Esophagus squamous epithelium (tissue), 5 donors: ENCODE data around the gene MS4A4A. TPM values are rescaled to one million over a fixed set of nuclear protein-coding genes. Genes with fewer than 3 reads are reported as not detected.
"Not testable (repeated sequence)": the region's sequence is repeated elsewhere in the genome, so short reads cannot be mapped to it uniquely, and the experiment has no call there.

ENCODE experiments used
- DNase-seq: peaks from one replicate; lab custom pipeline; 2025; lab: John Stamatoyannopoulos, UW
- H3K27ac ChIP-seq, 4 donors: fragments of 200-600 bp; sonication (generic); one replicate each; pipeline ENCODE4 v1.5.1; 2016 to 2019; ENCODE audit warnings: mild to moderate bottlenecking in 1 of 4
- H3K27me3 ChIP-seq, 4 donors: fragments of 200-600 bp; sonication (generic); 1 replicate in 3 of 4; 2 replicates in 1 of 4; pipeline versions ENCODE4 v1.5.1 to v1.6.0; 2017 to 2021; ENCODE audit warnings: antibody characterized with exemption in 1 of 4
- H3K36me3 ChIP-seq, 3 donors: fragments of 200-600 bp; sonication (generic); one replicate each; pipeline ENCODE4 v1.5.1; 2016 to 2019
- H3K4me1 ChIP-seq, 3 donors: fragments of 200-600 bp; sonication (generic); one replicate each; pipeline ENCODE4 v1.5.1; 2017 to 2019
- H3K4me3 ChIP-seq, 4 donors: fragments of 200-600 bp; sonication (generic); 1 replicate in 3 of 4; 2 replicates in 1 of 4; pipeline ENCODE4 v1.5.1; 2016 to 2019; ENCODE audit warnings: mild to moderate bottlenecking in 2 of 4, moderate library complexity in 1 of 4
- H3K9me3 ChIP-seq, 3 donors: fragments of 200-600 bp; sonication (generic); one replicate each; pipeline ENCODE4 v1.5.1; 2016 to 2019
- POLR2A ChIP-seq, 4 donors: fragments of 450-650 bp; IDR thresholded peaks; one replicate each; pipeline ENCODE4 v1.6.1; 2017; ENCODE audit warnings: antibody characterized with exemption in 4 of 4, mild to moderate bottlenecking in 4 of 4, moderate library complexity in 3 of 4
- WGBS, 2 donors: methylation state at CpG; one replicate each; pipeline ENCODE4 v1.1.5; 2018; 5-methylcytosine and 5-hydroxymethylcytosine counted together
- intact Hi-C: fragments of 100-400 bp; cut with DNase I; formaldehyde crosslinking; loops from one replicate; pipeline ENCODE4 v1.15.0; 2022
- total RNA-seq, 4 donors: library from RNA; depleted of rRNA; stranded (reverse); fragments of >200 nt; gene quantifications; one replicate each; pipeline ENCODE4 v1.1.0, GENCODE V29; 2016
- TF ChIP-seq, protein P1 (sequence below), 6 experiments: fragments of 450-650 bp in 4 of 6; fragments of 200-600 bp in 2 of 6; sonication (generic) in 2 of 6; IDR thresholded peaks; one replicate each; pipeline ENCODE4 v1.5.1; 2016 to 2019; ENCODE audit warnings: antibody characterized with exemption in 6 of 6, mild to moderate bottlenecking in 4 of 6, moderate library complexity in 4 of 6
- donor health status: DM: yes; HTN: yes; CAD: no.

MS4A4A gene
- total RNA-seq, 4 donors from 2014 or later: 0.42 to 32.0 (median 8.3) TPM

DNA sequence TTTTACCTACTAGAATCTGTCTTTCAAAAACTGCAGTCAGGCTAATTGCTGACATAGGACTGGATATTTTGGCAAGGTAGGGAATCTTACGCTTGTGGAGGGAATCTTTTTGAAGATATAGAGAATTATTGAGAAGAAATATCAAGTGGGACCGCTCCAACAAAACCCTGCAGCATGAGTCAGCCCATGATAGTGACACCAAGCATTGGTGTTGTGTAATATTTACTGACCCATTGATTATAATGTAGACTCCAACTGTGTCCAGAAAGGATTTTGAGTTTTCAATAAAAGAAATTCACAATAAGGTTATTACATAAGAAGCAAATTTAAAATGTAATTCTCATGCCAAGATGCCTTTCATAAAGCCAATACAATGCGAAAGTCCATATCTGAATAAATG lies 20.7 kb downstream of the MS4A4A start:
- intact Hi-C loops: no loop called here
- WGBS, 2 donors: 60 to 71% methylated on average over 3 of the region's 3 CpGs
- Histone ChIP-seq H3K4me3 (no peak overlapping the region), H3K4me1 (no peaks in the 10 kb centered on the region), H3K9me3 (no peaks in the 10 kb centered on the region), H3K27ac (no peak overlapping the region), H3K36me3 (no peaks in the 10 kb centered on the region), H3K27me3 (no peaks in the 10 kb centered on the region)
- TF ChIP-seq POLR2A (IDR thresholded peaks at IDR 0.05): no peak
- TF ChIP-seq, protein P1, sequence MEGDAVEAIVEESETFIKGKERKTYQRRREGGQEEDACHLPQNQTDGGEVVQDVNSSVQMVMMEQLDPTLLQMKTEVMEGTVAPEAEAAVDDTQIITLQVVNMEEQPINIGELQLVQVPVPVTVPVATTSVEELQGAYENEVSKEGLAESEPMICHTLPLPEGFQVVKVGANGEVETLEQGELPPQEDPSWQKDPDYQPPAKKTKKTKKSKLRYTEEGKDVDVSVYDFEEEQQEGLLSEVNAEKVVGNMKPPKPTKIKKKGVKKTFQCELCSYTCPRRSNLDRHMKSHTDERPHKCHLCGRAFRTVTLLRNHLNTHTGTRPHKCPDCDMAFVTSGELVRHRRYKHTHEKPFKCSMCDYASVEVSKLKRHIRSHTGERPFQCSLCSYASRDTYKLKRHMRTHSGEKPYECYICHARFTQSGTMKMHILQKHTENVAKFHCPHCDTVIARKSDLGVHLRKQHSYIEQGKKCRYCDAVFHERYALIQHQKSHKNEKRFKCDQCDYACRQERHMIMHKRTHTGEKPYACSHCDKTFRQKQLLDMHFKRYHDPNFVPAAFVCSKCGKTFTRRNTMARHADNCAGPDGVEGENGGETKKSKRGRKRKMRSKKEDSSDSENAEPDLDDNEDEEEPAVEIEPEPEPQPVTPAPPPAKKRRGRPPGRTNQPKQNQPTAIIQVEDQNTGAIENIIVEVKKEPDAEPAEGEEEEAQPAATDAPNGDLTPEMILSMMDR (IDR thresholded peaks at IDR 0.05): no peak
- DNase-seq: no peak

DNA sequence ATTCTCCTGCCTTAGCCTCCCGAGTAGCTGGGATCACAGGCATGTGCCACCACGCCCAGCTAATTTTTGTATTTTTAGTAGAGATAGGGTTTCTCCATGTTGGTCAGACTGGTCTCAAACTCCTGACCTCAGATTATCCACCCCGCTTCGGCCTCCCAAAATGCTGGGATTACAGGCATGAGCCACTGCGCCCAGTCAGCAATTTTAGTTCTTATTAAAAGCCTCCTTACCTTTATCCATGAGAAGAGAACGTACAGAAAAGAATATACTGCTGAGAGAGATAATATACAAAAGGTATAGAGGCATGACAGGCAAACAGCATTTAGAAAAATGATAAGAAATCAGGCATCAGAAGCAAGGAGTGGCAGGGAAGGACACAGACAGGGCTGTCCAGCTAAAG lies 21.4 kb downstream of the MS4A4A start:
- DNase-seq, H3K27ac ChIP-seq, H3K9me3 ChIP-seq, H3K4me1 ChIP-seq, intact Hi-C loops, H3K36me3 ChIP-seq, H3K4me3 ChIP-seq, H3K27me3 ChIP-seq: not testable (repeated sequence)
- 74 to 83% methylated on average over 5 to 6 of the region's 6 CpGs for WGBS, 2 donors

DNA sequence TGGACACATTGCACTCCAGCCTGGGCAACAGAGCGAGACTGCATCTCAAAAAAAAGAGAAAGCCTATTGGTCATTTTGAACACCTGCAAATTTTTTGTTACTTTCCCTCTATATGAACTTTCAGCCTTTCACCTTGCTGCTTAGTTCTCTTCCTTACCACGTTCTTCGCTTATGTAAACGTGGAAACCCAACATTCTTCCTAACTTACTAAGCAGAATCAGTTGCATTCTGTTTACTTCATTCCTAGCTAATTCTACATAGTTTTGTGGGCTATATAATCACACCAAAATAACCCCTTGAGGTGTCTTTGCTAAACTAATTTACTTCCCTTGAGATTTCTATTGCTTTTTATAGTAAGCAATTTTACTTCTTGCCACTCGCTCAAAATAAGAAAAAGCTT lies 23.2 kb downstream of the MS4A4A start:
- Histone ChIP-seq H3K36me3 (no peaks in the 10 kb centered on the region), H3K4me3 (no peak overlapping the region), H3K4me1 (no peaks in the 10 kb centered on the region), H3K27ac (no peak overlapping the region), H3K27me3 (no peaks in the 10 kb centered on the region), H3K9me3 (no peaks in the 10 kb centered on the region)
- DNase-seq: no peak
- intact Hi-C loops: no loop called here
- no peak for TF ChIP-seq POLR2A (IDR thresholded peaks at IDR 0.05)
- TF ChIP-seq, protein P1 (IDR thresholded peaks at IDR 0.05): no peak
- 78% methylated on average over 5 of the region's 5 CpGs for WGBS, 2 donors

DNA sequence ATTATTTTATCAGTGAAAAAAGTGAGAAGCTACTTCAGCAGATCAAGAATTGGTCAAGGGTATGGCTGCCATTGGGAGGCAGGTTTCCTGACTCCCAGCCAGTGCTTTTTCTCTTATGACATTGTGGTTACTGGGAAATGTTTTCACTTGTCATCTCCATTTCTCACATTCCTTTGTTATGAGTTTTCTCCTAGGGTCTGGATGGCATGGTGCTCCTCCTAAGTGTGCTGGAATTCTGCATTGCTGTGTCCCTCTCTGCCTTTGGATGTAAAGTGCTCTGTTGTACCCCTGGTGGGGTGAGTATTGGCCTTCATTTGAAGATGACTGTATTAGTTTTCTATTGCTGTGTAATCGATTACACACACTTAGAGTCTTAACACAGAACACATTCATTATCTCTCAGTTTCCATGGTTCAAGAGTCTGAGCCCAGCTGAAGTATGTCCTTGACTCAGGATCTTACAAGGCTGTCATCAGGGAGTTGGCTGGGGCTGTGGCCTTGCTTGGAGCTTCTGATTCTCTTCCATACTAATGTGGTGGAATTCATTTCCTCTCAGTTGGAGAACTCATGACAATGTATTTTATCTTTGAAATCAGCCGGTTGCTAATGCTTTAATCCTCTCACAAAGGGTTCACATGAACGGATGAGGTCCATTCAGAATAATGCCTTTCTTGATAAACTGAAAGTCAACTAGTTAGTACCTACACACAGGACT lies 25.6 kb downstream of the MS4A4A start:
- intact Hi-C loops: no loop called here
- Histone ChIP-seq H3K27ac (no peak overlapping the region), H3K36me3 (no peaks in the 10 kb centered on the region), H3K4me3 (no peak overlapping the region), H3K9me3 (no peaks in the 10 kb centered on the region), H3K4me1 (no peaks in the 10 kb centered on the region), H3K27me3 (no peaks in the 10 kb centered on the region)
- WGBS, 2 donors: 59 to 64% methylated on average over 3 of the region's 3 CpGs
- TF ChIP-seq POLR2A (IDR thresholded peaks at IDR 0.05): no peak
- TF ChIP-seq, protein P1 (IDR thresholded peaks at IDR 0.05): no peak
- DNase-seq: no peak

DNA sequence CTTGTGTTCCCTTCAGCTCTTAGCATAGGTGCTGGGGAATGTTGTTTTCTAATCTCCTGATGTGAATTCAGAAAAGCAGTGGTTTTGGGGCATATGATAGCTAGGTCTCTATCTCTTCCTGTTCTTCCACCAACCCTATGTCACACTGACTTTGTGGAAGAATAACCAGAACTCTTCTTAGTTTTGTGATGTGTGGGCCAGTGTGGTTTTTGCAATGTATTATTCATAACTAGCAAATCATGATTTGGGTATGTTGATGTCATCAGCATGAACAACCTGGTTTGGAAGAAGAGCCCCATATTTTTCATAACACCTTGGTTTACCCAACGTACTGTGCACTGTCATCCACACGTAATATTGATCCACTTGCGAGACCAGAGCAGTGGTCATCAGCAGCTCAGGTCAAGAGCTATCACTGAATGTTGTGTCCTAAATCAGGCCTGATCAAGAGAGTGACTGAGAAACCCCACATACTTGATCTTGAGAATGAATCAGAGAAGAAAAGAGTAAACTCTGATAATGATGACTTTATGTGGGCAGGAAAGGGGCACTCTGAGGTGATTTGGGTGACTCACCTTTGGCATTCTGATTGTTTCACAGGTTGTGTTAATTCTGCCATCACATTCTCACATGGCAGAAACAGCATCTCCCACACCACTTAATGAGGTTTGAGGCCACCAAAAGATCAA lies 27.2 kb downstream of the MS4A4A start:
- DNase-seq: no peak

More for the DNA sequence above, 27.2 kb downstream of the MS4A4A start:
- H3K4me1 ChIP-seq: no peaks in the 10 kb centered on the region
- TF ChIP-seq, protein P1 (IDR thresholded peaks at IDR 0.05): no peak
- TF ChIP-seq POLR2A (IDR thresholded peaks at IDR 0.05): no peak
- H3K27ac ChIP-seq: no peak overlapping the region
- no peaks in the 10 kb centered on the region for H3K9me3 ChIP-seq
- H3K4me3 ChIP-seq: no peak overlapping the region
- no peaks in the 10 kb centered on the region for H3K36me3 ChIP-seq
- intact Hi-C loops: no loop called here
- WGBS, 2 donors: 79% methylated on average over 3 of the region's 3 CpGs
- no peaks in the 10 kb centered on the region for H3K27me3 ChIP-seq
